RPMI7951 (cell line): ENCODE measurements around the gene DIP2A. TPM values are rescaled to one million over a fixed set of nuclear protein-coding genes. Genes with fewer than 3 reads are reported as not detected.
"Not testable (repeated sequence)": the region's sequence is repeated elsewhere in the genome, so short reads cannot be mapped to it uniquely, and the experiment has no call there.

Experiments
- DNase-seq: peaks from one replicate; pipeline ENCODE4 v3.0.0-alpha.2; 2012; ENCODE audit warnings: low read depth
- total RNA-seq: library from RNA; depleted of rRNA; stranded (reverse); fragments of >200 nt; shearing (Covaris generic); gene quantifications from 2 replicates; pipeline ENCODE4 v1.2.3, GENCODE V29; 2014

The DIP2A gene
- total RNA-seq, 1 experiment from 2014 or later: 14.3 TPM

GRCh38 chr21:46483300-46484295 lies 24.9 kb downstream of the DIP2A start:
- no peak for DNase-seq

- no peak for DNase-seq
These were observed 27.9 kb downstream of the DIP2A start for GRCh38 chr21:46486481-46487126.

GRCh38 chr21:46489162-46489663 lies 30.5 kb downstream of the DIP2A start:
- no peak for DNase-seq

- no peak for DNase-seq
These were observed 31.1 kb downstream of the DIP2A start for GRCh38 chr21:46489800-46490199.

GRCh38 chr21:46491553-46491952 lies 32.9 kb downstream of the DIP2A start:
- no peak for DNase-seq

GRCh38 chr21:46492851-46493250 lies 34.2 kb downstream of the DIP2A start:
- DNase-seq: no peak

- no peak for DNase-seq
These were observed 35.1 kb downstream of the DIP2A start for GRCh38 chr21:46493828-46494227.

GRCh38 chr21:46498335-46499050 lies 39.8 kb downstream of the DIP2A start:
- peak; percentile 40 for DNase-seq

GRCh38 chr21:46500224-46500861 lies 41.7 kb downstream of the DIP2A start:
- peak; percentile 24 for DNase-seq

- no peak for DNase-seq
These were observed 45.3 kb downstream of the DIP2A start for GRCh38 chr21:46503922-46504550.

GRCh38 chr21:46504666-46505065 lies 46.0 kb downstream of the DIP2A start:
- no peak for DNase-seq

GRCh38 chr21:46507562-46507961 lies 48.9 kb downstream of the DIP2A start:
- DNase-seq: no peak

- no peak for DNase-seq
These were observed 51.2 kb downstream of the DIP2A start for GRCh38 chr21:46509741-46510502.

GRCh38 chr21:46515109-46515508 lies 56.4 kb downstream of the DIP2A start:
- DNase-seq: no peak

GRCh38 chr21:46516068-46516467 lies 57.4 kb downstream of the DIP2A start:
- DNase-seq: no peak

- DNase-seq: peak; percentile 6
These were observed 58.7 kb downstream of the DIP2A start for GRCh38 chr21:46517361-46517760.

- no peak for DNase-seq
These were observed 60.4 kb downstream of the DIP2A start for GRCh38 chr21:46518983-46519583.

- not testable (repeated sequence) for DNase-seq
These were observed 68.7 kb downstream of the DIP2A start for GRCh38 chr21:46527393-46527792.

GRCh38 chr21:46527801-46528200 lies 69.1 kb downstream of the DIP2A start:
- DNase-seq: no peak

- no peak for DNase-seq
These were observed 73.4 kb downstream of the DIP2A start for GRCh38 chr21:46532080-46532479.
